ENCODE measurements around the gene YARS1. TPM values are rescaled to one million over a fixed set of nuclear protein-coding genes. Genes with fewer than 3 reads are reported as not detected.

YARS1 gene
- total RNA-seq, result 101 and 110 TPM in 2 replicates
- long read RNA-seq, transcript YARS-201 (13 exons, 3,238 nt), result major isoform, 211 of 255 reads
- long read RNA-seq, partial matches to known transcripts, result 26 of 255 reads
- long read RNA-seq, other reads (novel, unspliced or antisense), result 16 of 255 reads

- H3K9me3 Mint-ChIP-seq (ENCODE audit: low read depth), result no peaks in the 10 kb centered on the region
- no peak for TF ChIP-seq CTCF (IDR thresholded peaks at IDR 0.05; ENCODE audit: unreplicated experiment)
Measured at GRCh38 chr1:32817159-32817814, at the start of gene YARS1, which contains the start of gene S100PBP. Gene YARS1, minus strand, starts transcription at chr1:32817358. Its CDS starts 114 bp downstream, at chr1:32817244. Gene S100PBP, plus strand, starts transcription at chr1:32817653. Its CDS starts 8,447 bp downstream, at chr1:32826100.

GRCh38 chr1:32865639-32866405 is 48.7 kb upstream of the YARS1 start:
- Mint-ChIP-seq H3K36me3 (ENCODE audit: insufficient read depth) (peaks cover 13% of the 10 kb centered on the region), H3K27me3 (peaks cover 27% of the 10 kb centered on the region), H3K4me3 (ENCODE audit: low read depth) (no peak overlapping the region), H3K4me1 (ENCODE audit: low read depth) (peaks cover 8% of the 10 kb centered on the region), H3K27ac (no peak overlapping the region), H3K9me3 (ENCODE audit: low read depth) (no peaks in the 10 kb centered on the region)
- no peak for TF ChIP-seq CTCF (IDR thresholded peaks at IDR 0.05; ENCODE audit: unreplicated experiment)
- DNase-seq (ENCODE audit: low spot score, unreplicated experiment), result no peak

More at GRCh38 chr1:32817159-32817814, at the start of gene YARS1, which contains the start of gene S100PBP:
- DNase-seq (ENCODE audit: low spot score, unreplicated experiment), result peak; percentile 100
- peak within 1 kb of the TSS; percentile 97 for H3K4me3 Mint-ChIP-seq (ENCODE audit: low read depth)
- H3K36me3 Mint-ChIP-seq (ENCODE audit: insufficient read depth), result peaks cover 10% of the 10 kb centered on the region
- no peaks in the 10 kb centered on the region for H3K27me3 Mint-ChIP-seq
- peak within 1 kb of the TSS; percentile 95 for H3K27ac Mint-ChIP-seq
- H3K4me1 Mint-ChIP-seq (ENCODE audit: low read depth), result peaks cover 30% of the 10 kb centered on the region

GRCh38 chr1:32864375-32865019 is 47.3 kb upstream of the YARS1 start:
- Mint-ChIP-seq H3K27me3 (peaks cover 19% of the 10 kb centered on the region), H3K4me1 (ENCODE audit: low read depth) (peaks cover 2% of the 10 kb centered on the region), H3K27ac (no peak overlapping the region)

GRCh38 chr1:32863881-32864245 is 46.7 kb upstream of the YARS1 start:
- H3K4me3 Mint-ChIP-seq (ENCODE audit: low read depth), result no peak overlapping the region
- no peak for DNase-seq (ENCODE audit: low spot score, unreplicated experiment)
- TF ChIP-seq CTCF (IDR thresholded peaks at IDR 0.05; ENCODE audit: unreplicated experiment), result no peak
- no peak overlapping the region for H3K27ac Mint-ChIP-seq
- H3K36me3 Mint-ChIP-seq (ENCODE audit: insufficient read depth), result peaks cover 13% of the 10 kb centered on the region
- H3K27me3 Mint-ChIP-seq, result peaks cover 12% of the 10 kb centered on the region
- H3K4me1 Mint-ChIP-seq (ENCODE audit: low read depth), result no peaks in the 10 kb centered on the region
- H3K9me3 Mint-ChIP-seq (ENCODE audit: low read depth), result no peaks in the 10 kb centered on the region

More at GRCh38 chr1:32864375-32865019, 47.3 kb upstream of the YARS1 start:
- Mint-ChIP-seq H3K4me3 (ENCODE audit: low read depth) (no peak overlapping the region), H3K36me3 (ENCODE audit: insufficient read depth) (peaks cover 13% of the 10 kb centered on the region), H3K9me3 (ENCODE audit: low read depth) (no peaks in the 10 kb centered on the region)
- TF ChIP-seq CTCF (IDR thresholded peaks at IDR 0.05; ENCODE audit: unreplicated experiment), result no peak
- no peak for DNase-seq (ENCODE audit: low spot score, unreplicated experiment)

All from progenitor cell of endocrine pancreas (in vitro differentiated cells).